Measurements from ENCODE around the gene QRSL1.
A peak's percentile ranks its signal among the peaks of the same experiment; 100 is the strongest.

QRSL1 gene

DNA sequence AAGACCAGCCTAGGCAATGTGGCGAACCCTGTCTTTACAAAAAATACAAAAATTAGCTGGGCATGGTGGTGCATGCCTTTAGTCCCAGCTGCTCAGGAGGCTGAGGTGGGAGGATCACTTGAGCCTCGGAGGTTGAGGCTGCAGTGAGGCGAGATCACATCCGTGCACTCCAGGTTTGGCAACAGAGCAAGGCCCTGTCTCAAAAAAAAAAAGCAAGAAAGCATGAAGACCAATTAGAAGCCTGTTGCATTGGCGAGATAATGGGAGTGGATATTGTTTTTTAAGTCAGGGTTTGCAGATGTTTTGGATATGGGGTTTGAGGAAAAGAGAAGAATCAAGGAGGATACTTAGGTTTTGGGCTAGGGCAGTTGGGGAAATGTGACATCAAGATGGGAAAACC lies 5.2 kb downstream of the QRSL1 start:
- no peak overlapping the region for H3K4me3 ChIP-seq (ENCODE audit: low read length)
- no peak for DNase-seq (ENCODE audit: low read depth)
- TF ChIP-seq, protein P1, sequence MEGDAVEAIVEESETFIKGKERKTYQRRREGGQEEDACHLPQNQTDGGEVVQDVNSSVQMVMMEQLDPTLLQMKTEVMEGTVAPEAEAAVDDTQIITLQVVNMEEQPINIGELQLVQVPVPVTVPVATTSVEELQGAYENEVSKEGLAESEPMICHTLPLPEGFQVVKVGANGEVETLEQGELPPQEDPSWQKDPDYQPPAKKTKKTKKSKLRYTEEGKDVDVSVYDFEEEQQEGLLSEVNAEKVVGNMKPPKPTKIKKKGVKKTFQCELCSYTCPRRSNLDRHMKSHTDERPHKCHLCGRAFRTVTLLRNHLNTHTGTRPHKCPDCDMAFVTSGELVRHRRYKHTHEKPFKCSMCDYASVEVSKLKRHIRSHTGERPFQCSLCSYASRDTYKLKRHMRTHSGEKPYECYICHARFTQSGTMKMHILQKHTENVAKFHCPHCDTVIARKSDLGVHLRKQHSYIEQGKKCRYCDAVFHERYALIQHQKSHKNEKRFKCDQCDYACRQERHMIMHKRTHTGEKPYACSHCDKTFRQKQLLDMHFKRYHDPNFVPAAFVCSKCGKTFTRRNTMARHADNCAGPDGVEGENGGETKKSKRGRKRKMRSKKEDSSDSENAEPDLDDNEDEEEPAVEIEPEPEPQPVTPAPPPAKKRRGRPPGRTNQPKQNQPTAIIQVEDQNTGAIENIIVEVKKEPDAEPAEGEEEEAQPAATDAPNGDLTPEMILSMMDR (IDR thresholded peaks at IDR 0.05; ENCODE audit: insufficient read depth, low read depth, low read length, missing control alignments), result no peak

GRCh38 chr6:106637051-106637716 lies 7.8 kb downstream of the QRSL1 start:
- no peak for DNase-seq (ENCODE audit: low read depth)
- TF ChIP-seq, protein P1 (IDR thresholded peaks at IDR 0.05; ENCODE audit: insufficient read depth, low read depth, low read length, missing control alignments), result no peak
- H3K4me3 ChIP-seq (ENCODE audit: low read length), result no peak overlapping the region

- TF ChIP-seq, protein P1 (IDR thresholded peaks at IDR 0.05; ENCODE audit: insufficient read depth, low read depth, low read length, missing control alignments), result no peak
- no peak for DNase-seq (ENCODE audit: low read depth)
- H3K4me3 ChIP-seq (ENCODE audit: low read length), result no peak overlapping the region
Observed at GRCh38 chr6:106637717-106638341, 8.5 kb downstream of the QRSL1 start.

- TF ChIP-seq, protein P1 (IDR thresholded peaks at IDR 0.05; ENCODE audit: insufficient read depth, low read depth, low read length, missing control alignments), result no peak
Observed at GRCh38 chr6:106639812-106640211, 10.4 kb downstream of the QRSL1 start.

GRCh38 chr6:106642476-106642875 lies 13.1 kb downstream of the QRSL1 start:
- no peak overlapping the region for H3K4me3 ChIP-seq (ENCODE audit: low read length)
- no peak for DNase-seq (ENCODE audit: low read depth)
- TF ChIP-seq, protein P1 (IDR thresholded peaks at IDR 0.05; ENCODE audit: insufficient read depth, low read depth, low read length, missing control alignments), result no peak

More at GRCh38 chr6:106639812-106640211, 10.4 kb downstream of the QRSL1 start:
- no peak for DNase-seq (ENCODE audit: low read depth)
- H3K4me3 ChIP-seq (ENCODE audit: low read length), result no peak overlapping the region

- DNase-seq (ENCODE audit: low read depth), result peak; percentile 31
- TF ChIP-seq, protein P1 (IDR thresholded peaks at IDR 0.05; ENCODE audit: insufficient read depth, low read depth, low read length, missing control alignments), result no peak
- no peak overlapping the region for H3K4me3 ChIP-seq (ENCODE audit: low read length)
Observed at GRCh38 chr6:106643061-106643460, 13.7 kb downstream of the QRSL1 start.

Measured in epithelial cell of esophagus (primary cell).